ENCODE data around the gene XPO5. TPM values are rescaled to one million over a fixed set of nuclear protein-coding genes. Genes with fewer than 3 reads are reported as not detected.

Gene XPO5
- total RNA-seq, 4 donors from 2014 or later = 24.1 to 49.8 (median 29.0) TPM

DNA sequence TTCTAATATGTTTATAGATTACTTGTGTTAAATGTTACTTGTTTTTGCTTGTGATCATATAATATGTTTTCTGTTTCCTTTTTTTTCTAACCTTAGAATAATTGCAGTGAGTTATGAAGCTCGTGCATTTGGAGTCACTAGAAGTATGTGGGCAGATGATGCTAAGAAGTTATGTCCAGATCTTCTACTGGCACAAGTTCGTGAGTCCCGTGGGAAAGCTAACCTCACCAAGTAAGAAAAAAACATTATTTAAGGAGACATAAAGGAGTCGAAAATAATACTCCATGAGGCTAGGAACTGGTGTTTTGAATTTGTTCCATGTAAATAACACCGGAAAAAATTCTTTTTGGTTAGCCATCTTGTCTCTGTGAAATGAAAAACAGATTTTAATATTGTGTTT is 7.1 kb upstream of the XPO5 start:
- WGBS = 62% methylated on average over 5 of the region's 5 CpGs
- no peak for DNase-seq (ENCODE audit: low spot score in 2 of 2)
- Histone ChIP-seq H3K4me3 (no peak overlapping the region), H3K4me1 (peaks cover 3% of the 10 kb centered on the region), H3K27me3 (no peaks in the 10 kb centered on the region), H3K9me3 (no peaks in the 10 kb centered on the region), H3K36me3 (peaks cover 35% of the 10 kb centered on the region), H3K27ac (no peak overlapping the region)
- TF ChIP-seq, protein P1, sequence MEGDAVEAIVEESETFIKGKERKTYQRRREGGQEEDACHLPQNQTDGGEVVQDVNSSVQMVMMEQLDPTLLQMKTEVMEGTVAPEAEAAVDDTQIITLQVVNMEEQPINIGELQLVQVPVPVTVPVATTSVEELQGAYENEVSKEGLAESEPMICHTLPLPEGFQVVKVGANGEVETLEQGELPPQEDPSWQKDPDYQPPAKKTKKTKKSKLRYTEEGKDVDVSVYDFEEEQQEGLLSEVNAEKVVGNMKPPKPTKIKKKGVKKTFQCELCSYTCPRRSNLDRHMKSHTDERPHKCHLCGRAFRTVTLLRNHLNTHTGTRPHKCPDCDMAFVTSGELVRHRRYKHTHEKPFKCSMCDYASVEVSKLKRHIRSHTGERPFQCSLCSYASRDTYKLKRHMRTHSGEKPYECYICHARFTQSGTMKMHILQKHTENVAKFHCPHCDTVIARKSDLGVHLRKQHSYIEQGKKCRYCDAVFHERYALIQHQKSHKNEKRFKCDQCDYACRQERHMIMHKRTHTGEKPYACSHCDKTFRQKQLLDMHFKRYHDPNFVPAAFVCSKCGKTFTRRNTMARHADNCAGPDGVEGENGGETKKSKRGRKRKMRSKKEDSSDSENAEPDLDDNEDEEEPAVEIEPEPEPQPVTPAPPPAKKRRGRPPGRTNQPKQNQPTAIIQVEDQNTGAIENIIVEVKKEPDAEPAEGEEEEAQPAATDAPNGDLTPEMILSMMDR (IDR thresholded peaks at IDR 0.05) = no peak
- TF ChIP-seq POLR2AphosphoS5 (IDR thresholded peaks at IDR 0.05) (no peak), EP300 (IDR thresholded peaks at IDR 0.05) (no peak), POLR2A (IDR thresholded peaks at IDR 0.05) (no peak)

GRCh38 chr6:43579171-43579570 is 3.3 kb upstream of the XPO5 start:
- Histone ChIP-seq H3K9me3 (no peaks in the 10 kb centered on the region), H3K4me3 (no peak overlapping the region), H3K27me3 (no peaks in the 10 kb centered on the region), H3K27ac (no peak overlapping the region), H3K36me3 (peaks cover 11% of the 10 kb centered on the region), H3K4me1 (peaks cover 26% of the 10 kb centered on the region)
- WGBS = 66% methylated on average over 2 of the region's 2 CpGs
- TF ChIP-seq, protein P1 (IDR thresholded peaks at IDR 0.05) = no peak
- TF ChIP-seq POLR2AphosphoS5 (IDR thresholded peaks at IDR 0.05) = no peak
- TF ChIP-seq EP300 (IDR thresholded peaks at IDR 0.05) = no peak
- TF ChIP-seq POLR2A (IDR thresholded peaks at IDR 0.05) = no peak
- no peak for DNase-seq (ENCODE audit: low spot score in 2 of 2)

DNA sequence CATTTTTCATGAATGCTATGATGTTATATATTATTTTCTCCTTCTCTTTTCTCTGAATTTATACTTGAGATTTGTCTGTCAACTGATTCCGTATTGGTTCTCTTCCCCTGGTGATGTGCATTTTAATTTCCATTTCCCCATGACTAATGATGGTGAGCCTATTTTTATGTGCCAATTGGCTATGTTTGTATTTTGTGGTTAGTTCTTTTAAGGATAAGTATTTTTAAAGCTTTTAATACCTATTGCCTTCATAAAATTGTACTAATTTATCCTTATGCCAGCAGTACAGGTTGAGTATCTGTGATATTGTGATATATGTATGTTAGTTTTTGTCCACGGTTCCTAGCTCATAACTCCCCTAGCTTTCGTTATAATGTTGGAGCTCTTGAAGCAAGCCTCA is 2.9 kb upstream of the XPO5 start:
- no peak overlapping the region for H3K27ac ChIP-seq
- 70% methylated on average over 3 of the region's 3 CpGs for WGBS
- no peaks in the 10 kb centered on the region for H3K27me3 ChIP-seq
- H3K36me3 ChIP-seq = peaks cover 7% of the 10 kb centered on the region
- TF ChIP-seq EP300 (IDR thresholded peaks at IDR 0.05) (no peak), POLR2AphosphoS5 (IDR thresholded peaks at IDR 0.05) (no peak), POLR2A (IDR thresholded peaks at IDR 0.05) (no peak)
- TF ChIP-seq, protein P1 (IDR thresholded peaks at IDR 0.05) = no peak
- peaks cover 28% of the 10 kb centered on the region for H3K4me1 ChIP-seq
- no peak overlapping the region for H3K4me3 ChIP-seq
- no peak for DNase-seq (ENCODE audit: low spot score in 2 of 2)
- H3K9me3 ChIP-seq = no peaks in the 10 kb centered on the region

- peaks cover 17% of the 10 kb centered on the region for H3K36me3 ChIP-seq
- no peak for DNase-seq (ENCODE audit: low spot score in 2 of 2)
- no peaks in the 10 kb centered on the region for H3K27me3 ChIP-seq
- H3K4me3 ChIP-seq = peak overlapping the region; percentile 79
- H3K27ac ChIP-seq = peak overlapping the region; percentile 17
- TF ChIP-seq POLR2A (IDR thresholded peaks at IDR 0.05) = no peak
- TF ChIP-seq POLR2AphosphoS5 (IDR thresholded peaks at IDR 0.05) = no peak
- TF ChIP-seq EP300 (IDR thresholded peaks at IDR 0.05) = no peak
- TF ChIP-seq, protein P1 (IDR thresholded peaks at IDR 0.05) = no peak
- under 1% methylated on average over 36 of the region's 38 CpGs for WGBS
- H3K4me1 ChIP-seq = peaks cover 28% of the 10 kb centered on the region
- H3K9me3 ChIP-seq = no peaks in the 10 kb centered on the region
Observed at GRCh38 chr6:43575105-43575771, 600 bp downstream of the XPO5 start.

DNA sequence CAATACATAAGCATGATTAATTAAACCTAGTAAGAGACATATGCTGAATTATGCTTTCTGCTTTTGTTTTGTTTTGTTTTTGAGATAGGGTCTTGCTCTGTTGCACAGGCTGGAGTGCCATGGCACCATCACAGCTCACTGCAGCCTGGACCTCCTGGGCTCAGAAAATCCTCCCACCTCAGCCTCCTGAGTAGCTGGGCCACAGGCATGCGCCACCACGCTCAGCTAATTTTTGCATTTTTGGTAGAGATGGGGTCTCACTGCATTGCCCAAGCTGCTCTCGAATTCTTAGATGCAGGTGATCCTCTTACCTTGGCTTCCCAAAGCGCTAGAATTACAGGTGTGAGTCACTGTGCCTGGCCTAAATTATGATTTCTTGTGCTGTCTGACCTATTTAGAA is 3.8 kb downstream of the XPO5 start:
- Histone ChIP-seq H3K27me3 (no peaks in the 10 kb centered on the region), H3K4me3 (no peak overlapping the region), H3K9me3 (no peaks in the 10 kb centered on the region), H3K36me3 (peaks cover 40% of the 10 kb centered on the region), H3K4me1 (peaks cover 17% of the 10 kb centered on the region), H3K27ac (no peak overlapping the region)
- WGBS = 96% methylated on average over 4 of the region's 4 CpGs
- DNase-seq (ENCODE audit: low spot score in 2 of 2) = no peak
- no peak for TF ChIP-seq POLR2A (IDR thresholded peaks at IDR 0.05)
- TF ChIP-seq EP300 (IDR thresholded peaks at IDR 0.05) = no peak
- TF ChIP-seq, protein P1 (IDR thresholded peaks at IDR 0.05) = no peak
- no peak for TF ChIP-seq POLR2AphosphoS5 (IDR thresholded peaks at IDR 0.05)

All from suprapubic skin (tissue), 4 donors.